Gastroesophageal sphincter (tissue), 3 donors: ENCODE measurements around the gene KCNT1.

Experiments
- CTCF ChIP-seq, 4 experiments: fragments of 200-600 bp in 2 of 4; fragments of 450-650 bp in 2 of 4; sonication (generic) in 1 of 4; IDR thresholded peaks; one replicate each; pipeline ENCODE4 v1.5.1; 2017 to 2019; ENCODE audit warnings: antibody characterized with exemption in 4 of 4, mild to moderate bottlenecking in 2 of 4, moderate library complexity in 2 of 4
- POLR2A ChIP-seq, 2 donors: fragments of 450-650 bp; IDR thresholded peaks; one replicate each; pipeline ENCODE4 v1.6.1; 2017; ENCODE audit warnings: antibody characterized with exemption in 2 of 2, mild to moderate bottlenecking in 2 of 2, moderate library complexity in 1 of 2

- no peak for TF ChIP-seq CTCF (IDR thresholded peaks at IDR 0.05)
- no peak for TF ChIP-seq POLR2A (IDR thresholded peaks at IDR 0.05)
These were observed 76.4 kb downstream of the KCNT1 start for GRCh38 chr9:135778421-135778820.
